HG02610 (cell line): ENCODE results near the gene PPP1R13L.

Experiments used
- ATAC-seq: cut with Tn5 transposase; IDR thresholded peaks from one replicate; pipeline ENCODE4 v1.9.1; 2021; ENCODE audit warnings: mild to moderate bottlenecking, moderate library complexity; ENCODE audit not compliant: unreplicated experiment

Gene PPP1R13L

DNA sequence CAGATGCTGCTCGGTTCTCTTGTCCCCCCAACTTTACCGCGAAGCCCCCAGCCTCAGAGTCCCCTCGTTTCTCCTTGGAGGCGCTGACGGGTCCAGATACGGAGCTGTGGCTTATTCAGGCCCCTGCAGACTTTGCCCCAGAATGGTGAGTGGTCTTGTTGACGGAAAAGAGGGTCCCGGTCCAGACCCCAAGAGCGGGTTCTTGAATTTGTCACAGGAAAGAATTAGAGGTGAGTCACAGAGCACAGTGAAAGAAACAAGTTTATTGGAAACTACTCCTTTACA is 2.2 kb upstream of the PPP1R13L start:
- ATAC-seq: no peak

DNA sequence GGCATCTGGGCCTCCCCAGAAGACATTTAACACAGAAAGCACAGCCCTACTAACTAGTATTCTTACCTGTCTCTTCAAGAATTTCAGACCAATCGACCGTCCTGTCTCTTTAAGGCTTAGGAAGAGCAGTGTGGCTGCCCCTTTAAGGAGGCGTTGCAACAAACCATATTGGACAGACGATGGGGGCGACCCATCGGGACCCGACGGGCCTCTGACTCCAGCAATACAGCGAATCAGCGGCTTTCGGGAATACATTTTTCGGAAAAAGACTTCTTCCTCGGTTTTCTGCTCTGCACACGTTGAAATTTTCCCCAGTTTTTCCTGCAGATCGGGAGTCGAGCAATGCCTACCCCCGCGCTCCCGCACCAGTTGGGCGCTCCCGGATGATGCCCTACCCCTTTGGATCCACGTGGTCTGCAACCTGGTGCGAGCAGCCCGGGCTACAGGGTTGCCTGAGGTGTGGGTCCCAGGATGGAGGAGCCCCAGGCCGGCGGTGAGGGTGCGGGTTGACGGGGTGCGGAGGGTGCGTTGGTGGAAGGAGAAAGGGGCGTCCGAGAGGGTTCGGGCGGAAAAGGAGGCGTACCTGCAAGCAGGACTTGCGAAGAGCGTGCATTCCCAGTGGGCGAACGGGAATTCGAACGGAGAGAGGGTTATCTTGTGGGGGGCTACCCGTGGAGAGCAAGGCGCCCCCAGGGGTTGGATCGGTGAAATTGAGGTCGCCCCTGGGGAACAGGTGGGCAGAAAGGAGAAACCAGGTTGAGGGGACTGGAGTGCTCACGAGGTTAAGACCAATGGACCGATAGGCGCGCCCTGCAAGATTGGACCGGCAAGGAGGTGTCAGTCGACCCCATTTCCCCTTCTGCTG is 1.6 kb upstream of the PPP1R13L start, which contains the start of gene POLR1G:
TSS of gene POLR1G (plus strand) at position 419 of the 865 bp plus-strand sequence. CDS start at position 472, 53 bp downstream.
- ATAC-seq: peak; percentile 70

DNA sequence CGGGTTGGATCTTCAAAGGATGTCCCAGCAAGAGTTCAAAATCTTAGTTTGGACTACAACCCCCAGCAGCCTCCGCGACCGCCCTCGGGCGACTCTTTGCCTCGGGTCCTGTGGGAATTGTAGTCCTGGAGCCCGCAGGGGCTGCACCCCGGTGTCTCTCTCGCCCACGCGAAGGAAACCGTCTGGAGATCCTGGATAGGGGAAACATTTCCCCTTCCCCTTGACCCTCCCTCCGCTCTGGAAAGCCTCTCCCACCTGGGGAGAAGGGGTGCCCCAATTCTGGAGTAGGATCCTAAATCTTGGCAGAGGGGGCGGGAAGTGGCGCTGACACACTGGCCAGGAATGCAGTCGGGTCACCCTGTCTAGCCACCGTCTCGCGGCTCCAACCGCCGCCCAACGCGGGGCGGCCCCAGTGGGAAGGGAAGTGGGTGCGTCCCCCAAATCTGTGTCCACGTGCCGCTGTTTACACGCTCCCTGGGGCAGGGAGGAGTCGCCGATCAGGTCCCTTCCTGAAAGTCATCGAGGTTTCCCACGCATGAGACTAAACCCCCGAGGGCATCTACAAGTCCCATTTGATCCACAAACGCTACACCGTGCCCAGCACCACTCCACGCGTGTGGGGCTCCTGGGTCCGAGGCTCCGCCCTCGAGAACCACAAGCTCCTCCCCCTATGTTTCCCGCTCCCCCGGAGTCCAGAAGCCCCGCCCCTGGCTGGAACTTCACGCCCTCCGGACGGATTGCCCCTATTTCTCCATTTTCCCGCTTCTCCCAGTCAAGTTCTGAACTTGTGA is 761 bp upstream of the PPP1R13L start:
- peak; percentile 43 for ATAC-seq

DNA sequence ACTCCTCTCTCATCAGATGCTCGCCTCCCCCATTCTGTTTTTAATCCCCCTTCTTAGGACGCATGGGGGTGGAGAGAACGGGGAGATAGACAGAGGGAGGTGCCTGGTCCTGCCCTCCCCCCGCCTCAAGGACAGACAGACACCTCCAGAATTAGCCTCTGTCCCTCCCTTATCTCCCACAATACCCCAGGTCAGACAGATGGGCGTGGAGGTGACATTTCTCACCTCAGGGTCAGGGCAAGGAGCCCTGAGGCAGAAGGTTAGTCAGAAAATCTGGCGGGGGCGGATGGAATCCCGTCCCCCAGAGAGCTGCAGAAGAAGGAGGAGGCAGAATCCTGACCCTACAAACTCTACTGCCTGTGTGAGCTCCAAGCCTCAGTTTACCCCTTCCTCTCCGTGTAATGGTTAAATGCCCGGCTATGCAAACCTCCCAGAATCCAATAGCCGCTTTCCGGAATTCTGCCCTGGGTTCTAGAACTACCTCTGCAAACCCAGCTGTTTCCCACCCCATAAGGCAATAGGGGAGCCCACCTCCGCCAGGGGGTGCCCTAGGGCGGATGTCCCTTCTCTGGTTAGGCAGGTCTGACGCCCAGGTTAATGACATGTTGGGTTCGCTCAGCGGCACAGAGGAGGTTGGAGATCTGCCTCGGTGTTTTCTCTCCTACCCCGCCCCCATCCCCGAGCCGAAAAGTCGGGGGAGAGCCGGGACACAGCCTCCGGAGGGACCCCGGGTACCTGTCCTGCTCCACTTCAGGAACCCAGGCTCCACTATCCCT is 900 bp downstream of the PPP1R13L start:
- no peak for ATAC-seq

DNA sequence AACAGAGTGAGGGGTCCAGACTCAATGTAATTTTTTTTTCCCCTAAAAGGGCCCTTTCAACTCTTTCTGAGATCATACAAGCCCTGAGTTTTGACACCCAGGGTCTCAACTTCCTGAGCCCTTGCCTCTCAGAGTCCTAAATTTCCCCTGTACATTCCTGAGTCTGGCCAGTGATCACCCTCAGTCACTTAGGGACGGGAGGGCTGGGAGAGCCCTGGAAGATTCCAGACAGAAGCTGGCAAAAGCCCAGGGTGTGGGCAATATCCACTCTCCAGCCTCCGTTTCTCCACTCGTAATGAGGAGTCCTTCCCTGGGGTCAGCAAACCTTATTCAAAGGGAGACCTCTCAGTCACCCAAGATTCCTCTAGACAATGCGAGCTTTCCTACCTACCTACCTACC is 1.6 kb downstream of the PPP1R13L start:
- no peak for ATAC-seq

DNA sequence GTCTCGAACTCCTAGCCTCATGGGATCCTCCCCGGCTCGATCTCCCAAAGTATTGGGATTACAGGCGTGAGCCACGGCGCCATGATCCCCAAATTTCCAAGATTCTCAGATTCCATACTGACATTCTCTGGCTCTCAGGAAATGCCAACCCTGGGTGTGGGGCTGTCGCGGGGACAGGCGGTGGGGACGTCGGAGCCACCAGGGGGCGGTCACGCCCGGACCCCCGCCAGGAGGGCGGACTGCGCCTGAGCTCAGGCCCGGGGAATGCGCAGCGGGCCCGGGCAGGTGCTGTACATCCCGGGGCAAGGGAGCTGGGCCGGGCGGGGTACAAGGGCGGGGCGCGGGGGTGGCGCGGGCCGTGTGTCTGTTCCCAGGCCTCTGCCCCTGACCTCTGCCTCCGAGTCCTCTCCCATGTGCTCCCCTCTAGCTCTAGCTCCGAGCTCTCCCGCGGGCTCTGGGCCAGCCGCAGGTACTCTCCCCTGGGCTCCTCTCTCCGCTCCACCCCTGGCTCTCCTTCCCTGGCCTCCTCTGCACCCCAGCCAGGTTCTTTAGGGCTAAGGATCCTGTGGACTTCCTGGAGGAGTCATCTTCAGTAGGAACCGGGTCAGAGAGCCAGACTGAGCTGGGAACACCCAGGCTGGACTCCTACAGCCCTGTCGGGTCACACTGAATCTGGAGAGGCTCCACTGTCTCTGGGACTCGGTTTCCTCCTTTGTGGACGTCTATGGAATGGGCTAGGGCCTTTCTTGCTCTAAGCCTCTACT is 2.4 kb downstream of the PPP1R13L start:
- ATAC-seq: no peak

DNA sequence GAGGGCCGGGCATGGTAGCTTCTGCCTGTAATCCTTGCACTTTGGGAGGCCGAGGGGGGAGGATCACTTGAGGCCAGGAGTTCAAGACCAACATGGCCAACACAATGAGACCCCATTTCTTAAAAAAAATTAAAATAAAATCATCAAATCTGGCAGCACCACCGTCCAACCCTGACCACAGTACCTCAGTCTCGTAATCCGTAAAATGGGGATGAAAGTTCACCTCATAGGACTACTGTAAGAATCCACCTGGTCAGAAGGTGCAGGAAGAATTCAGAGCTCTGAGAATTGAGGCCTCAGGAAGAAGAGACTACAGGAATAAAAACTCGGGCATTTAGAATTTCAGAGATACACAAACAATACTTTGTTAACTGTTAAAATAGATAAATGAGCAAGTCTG is 3.1 kb downstream of the PPP1R13L start:
- ATAC-seq: no peak

DNA sequence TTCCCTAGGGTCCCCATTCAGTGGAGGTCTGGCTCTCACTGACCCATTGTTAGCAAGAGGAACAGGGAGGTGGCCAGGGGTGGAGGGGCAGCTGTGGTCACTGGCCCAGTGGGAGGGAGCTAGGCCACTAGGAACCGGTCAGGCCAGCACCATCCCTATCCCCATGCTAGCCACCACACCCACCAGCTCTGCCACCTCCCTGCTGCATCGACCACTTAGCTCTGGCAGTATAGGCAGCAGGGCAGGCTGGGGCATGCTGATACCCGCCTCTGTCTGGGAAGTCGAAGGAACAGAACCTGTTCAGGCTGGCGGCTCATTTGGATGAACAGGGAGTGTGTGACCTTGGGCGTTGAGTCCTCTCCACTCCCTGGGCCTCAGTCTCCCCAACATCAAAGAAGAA is 4.7 kb downstream of the PPP1R13L start:
- ATAC-seq: no peak

DNA sequence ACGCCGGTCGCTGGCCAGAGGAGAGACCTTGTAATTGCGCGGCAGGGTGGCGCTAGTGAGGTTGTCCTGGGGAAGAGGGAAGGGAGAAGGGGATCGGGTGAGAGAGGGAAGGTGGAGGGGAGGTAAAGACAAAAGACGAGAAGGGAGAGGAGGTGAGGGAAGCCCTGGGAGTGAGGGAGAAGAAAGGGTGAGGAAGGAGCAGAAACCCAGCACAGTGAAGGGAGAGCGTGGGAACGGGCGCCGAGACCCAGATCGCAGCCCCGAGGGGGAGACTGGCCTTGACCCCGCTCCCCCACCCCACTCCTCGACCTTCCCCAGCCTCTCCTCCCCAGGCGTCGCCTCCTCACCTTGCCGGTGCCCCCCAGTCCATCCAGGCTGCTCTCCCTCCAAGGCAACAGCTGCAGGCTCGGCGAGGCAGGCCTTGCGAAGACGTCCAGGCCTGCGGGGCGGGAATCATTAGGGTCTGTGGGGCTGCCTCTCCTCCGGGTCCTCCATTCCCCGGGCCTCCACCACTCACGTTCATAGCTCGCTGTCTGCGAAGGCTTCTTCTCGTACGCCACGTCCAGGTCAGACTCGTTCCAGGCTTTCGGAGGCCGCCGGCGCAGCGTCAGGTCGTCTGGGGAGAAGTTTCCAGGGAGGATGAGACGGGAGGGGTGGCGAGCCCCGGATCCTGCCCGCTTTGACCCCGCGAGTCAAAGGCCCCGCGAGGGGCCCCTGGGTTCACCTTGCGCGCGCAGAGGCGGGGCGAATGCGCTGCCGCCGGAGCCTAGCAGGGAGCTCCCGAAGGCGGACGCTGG is 8.8 kb downstream of the PPP1R13L start:
- ATAC-seq: no peak

DNA sequence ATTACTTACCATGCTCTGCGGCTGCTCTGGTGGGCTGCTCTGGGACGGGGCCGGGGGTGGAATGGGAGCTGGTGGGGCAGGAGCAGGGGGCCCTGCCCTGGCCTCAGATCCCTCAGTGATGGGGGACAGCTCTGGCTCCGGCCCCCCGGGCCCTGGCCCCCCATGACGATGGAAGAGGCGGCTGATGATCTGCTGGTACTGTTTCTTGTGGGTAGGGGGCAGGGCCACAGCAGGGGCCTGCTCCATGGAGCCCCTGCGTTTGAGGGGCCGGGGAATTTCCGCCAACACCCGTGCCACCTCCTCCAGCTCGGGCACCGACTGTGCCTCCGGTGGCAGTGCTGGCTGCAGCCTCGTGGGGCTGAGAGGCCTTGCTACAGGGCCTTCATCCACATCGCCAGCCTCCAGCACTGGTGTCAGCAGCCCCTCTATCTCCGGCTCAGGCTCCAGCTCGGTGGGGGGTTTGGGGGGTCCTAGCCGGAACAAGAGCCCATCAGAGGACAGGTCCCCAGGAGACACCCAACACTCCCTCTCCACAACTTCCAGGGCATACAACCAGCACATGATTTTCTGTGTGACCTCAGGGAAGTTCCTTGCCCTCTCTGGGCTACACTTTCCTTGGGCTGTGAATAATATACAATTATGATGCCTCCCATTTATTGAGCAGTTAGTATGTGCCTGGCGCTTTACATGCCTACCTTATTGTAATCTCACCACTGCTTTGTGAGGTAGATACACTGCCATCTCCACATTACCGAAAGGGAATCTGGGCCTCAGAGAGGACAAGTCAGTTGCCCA is 12.8 kb downstream of the PPP1R13L start:
- no peak for ATAC-seq

DNA sequence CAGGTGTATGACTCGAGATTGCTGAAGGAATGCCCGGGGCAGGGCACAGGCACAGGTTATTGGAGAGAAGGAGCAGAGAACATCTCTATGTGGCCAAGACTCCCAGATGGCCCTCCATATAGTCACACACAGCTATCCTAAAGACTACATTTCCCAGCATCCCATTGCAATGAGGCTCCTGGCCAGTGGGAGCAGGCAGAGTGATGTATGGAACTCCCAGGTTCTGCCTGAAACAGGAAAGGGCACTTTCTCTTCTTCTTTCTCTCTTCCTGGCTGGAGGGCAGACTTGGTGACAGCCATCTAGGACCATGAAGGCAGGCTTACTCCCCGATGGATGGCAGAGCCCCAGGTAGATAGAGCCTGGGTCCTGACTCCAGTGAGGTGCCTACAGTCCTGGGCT is 13.5 kb downstream of the PPP1R13L start:
- ATAC-seq: no peak

DNA sequence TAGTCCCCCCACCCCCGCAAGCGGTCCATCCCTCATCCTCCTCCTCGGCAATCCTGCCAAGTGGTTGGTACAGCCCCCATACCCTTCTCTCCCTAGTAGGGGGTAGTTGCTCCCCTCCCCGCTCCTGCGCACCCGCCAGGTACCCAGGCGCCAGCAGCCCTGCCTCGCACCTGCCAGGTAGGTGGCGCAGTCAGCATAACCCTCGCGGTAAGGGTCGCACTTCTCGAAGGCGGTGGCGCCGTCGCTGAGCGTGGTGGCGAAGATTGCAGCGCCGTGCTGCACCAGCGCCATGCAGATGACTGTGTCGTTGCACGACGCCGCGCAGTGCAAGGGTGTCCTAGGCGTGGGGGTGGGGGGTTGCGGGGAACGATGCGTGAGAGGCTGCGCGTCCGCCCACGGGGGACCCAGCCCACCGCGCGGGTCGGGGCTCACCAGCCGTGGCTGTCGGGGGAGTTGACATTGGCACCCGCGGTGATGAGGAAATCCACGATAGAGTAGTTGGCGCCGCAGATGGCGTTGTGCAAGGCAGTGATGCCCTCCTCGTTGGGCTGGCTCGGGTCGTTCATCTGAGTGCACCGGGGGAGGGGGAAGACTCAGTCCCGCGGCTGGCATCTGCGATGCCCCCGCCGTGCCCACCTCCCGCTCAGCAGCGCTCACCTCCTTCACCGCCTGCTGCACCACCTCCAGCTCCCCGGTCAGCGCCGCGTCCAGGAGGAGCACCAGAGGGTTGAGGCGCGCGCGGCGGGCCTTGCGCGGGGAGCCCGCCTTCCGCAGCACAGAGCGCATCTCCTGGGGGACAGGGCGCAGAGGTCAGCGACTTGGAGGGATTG is 19.3 kb downstream of the PPP1R13L start:
- no peak for ATAC-seq

DNA sequence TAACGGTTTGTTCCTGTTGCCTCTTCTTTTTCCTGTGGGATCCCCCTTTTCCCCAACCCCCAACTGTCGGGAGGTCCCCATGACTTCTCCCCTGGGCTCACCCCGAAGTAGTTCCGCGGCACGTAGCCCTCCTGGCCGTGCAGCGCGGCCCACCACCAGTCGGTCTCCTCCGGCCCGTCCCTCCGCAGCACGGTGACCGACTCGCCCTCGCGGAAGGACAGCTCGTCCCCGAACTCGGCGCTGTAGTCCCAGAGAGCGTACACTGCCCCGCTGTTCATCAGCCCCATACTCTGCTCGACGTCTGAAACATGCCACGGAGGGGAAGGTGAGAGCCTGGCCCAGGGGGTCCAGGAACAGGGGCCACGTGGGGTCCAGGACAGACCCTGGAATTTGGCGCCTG is 22.4 kb downstream of the PPP1R13L start:
- ATAC-seq: no peak

DNA sequence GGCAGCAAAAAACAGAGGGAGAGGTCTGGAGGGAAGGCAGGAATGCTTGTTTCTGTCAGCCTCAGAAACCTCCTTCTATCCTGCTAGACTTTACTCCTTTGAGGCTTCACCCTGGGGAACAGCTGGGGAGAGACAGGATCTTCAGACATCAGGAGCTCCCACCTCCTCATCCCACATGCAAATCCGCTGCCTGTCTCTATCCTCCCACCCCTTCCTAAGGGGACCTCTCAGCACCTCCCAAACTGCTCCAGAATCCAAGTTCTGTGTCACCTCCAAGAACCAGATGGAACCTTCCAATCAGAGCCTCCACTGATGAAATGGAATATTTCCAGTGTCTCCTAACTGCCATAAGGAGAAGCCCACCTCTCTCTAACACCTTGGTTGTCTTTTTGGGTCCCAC is 24.8 kb downstream of the PPP1R13L start:
- ATAC-seq: no peak

DNA sequence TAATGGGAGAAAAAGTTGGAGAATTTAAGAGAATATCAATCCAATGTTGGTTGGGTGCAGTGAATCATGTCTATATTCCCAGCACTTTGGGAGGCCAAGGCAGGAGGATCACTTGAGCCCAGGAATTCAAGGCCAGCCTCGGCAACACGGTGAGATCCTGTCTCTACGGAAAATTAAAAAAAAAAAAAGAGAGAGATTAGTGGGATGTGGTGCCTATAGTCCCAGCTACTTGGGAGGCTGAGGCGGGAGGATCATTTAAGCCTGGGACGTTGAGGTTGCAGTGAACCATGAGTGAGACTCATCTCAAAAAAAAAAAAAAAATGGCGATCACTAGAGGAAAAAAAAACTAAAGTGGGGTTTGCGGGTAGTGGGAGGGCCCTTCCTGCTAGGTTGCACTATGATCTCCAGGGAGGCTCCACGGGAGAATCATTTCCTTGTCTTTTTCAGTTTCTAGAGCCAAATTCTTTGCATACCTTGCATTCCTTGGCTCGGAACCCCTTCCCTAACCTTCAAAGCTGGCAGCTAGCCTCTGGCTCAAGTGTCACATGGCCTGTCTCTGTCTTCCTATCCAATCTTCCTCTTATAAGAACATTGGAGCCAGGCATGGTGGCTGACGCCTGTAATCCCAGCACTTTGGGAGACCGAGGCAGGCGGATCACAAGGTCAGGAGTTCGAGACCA is 28.7 kb downstream of the PPP1R13L start:
- ATAC-seq: no peak

DNA sequence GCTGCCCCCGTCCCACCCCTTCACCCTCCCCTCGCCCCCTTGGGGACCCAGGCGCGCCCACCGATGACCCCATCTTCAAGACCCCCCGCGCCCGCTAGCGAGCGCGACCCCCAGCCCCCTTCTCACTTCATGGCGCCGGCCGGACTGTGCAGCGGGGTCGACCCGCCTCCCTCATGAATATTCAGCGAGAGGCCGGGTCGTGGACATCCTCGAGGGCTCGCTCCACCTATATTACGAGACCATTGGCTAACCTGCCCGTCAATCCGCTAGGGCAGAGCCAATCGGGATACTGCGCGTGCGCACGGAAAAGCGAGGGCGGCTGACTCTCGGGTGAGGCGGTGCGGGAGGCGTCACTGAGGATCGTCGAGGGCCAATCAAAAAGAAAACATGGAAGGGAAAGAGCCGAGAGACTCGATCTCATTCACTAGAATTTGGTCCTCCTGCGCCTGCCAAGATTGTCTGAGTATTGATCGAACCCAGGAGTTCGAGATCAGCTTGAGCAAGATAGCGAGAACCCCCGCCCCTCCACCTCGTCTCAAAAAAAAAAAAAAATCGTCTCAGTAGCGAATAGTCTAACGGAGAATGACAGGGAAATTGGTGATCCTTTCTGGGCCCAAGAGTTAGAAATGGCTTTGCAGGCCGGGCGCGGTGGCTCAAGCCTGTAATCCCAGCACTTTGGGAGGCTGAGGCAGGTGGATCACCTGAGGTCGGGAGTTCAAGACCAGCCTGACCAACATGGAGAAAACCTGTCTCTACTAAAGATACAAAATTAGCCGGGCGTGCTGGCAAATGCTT is 34.3 kb downstream of the PPP1R13L start, which contains the start of gene ERCC2:
TSS of gene ERCC2 (minus strand) at position 164 of the 795 bp plus-strand sequence. CDS start at position 131, 33 bp downstream.
- peak; percentile 95 for ATAC-seq
